Measurements from ENCODE around the gene SHBG. TPM values are rescaled to one million over a fixed set of nuclear protein-coding genes. Genes with fewer than 3 reads are reported as not detected.

SHBG gene
- total and polyA plus RNA-seq, 2 of the 8 experiments (the other 6 are each of a cell fraction or from before 2014, with no cell fraction given), result 1.1 to 1.2 TPM

DNA sequence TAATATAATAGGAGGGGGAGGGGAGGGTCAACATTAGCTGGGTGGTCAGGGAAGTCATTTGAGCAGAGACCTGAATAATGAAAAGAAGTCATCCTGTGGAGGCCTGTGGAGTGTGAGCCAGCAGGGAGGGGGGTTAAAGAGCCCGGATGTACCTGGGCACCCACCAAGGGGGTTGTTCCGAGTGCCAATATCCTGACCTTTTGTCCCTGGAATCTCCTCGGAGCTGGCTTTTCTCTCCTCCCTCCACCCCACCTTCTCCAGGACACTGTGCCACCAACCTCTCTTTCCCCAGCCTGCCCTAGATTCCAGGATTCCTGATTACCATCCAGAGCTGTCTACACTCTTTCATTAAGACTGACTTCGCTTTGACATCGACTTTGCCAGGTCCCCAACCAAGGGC, 6.2 kb downstream of the SHBG start:
- H2AFZ ChIP-seq (ENCODE audit: low read length), result 0 out of 2 replicates have a peak overlapping the region, but pooled peaks have one; percentile 16
- H3K79me2 ChIP-seq (ENCODE audit: control insufficient read depth in 1 of 2, insufficient read depth in 2 of 2, low read length in 2 of 2), result no peaks in the 10 kb centered on the region
- FAIRE-seq (no peak), DNase-seq (ENCODE audit: low read depth in 1 of 2, low spot score in 2 of 2) (no peak)
- H4K8ac ChIP-seq (ENCODE audit: extremely low read depth, insufficient read depth, low read length), result no peak overlapping the region
- H3K23ac ChIP-seq (ENCODE audit: insufficient read length), result no peak overlapping the region
- H3K27ac ChIP-seq (ENCODE audit: low read depth, low read length), result no peak overlapping the region
- H2BK20ac ChIP-seq (ENCODE audit: low read length), result peak overlapping the region; percentile 21; the same call in 1 of the 2 replicates
- no peak overlapping the region for H3K56ac ChIP-seq (replicated peaks; ENCODE audit: insufficient read length, low read depth, low read length)
- peak overlapping the region; percentile 55; the same call in 1 of the 2 replicates for H2BK12ac ChIP-seq (ENCODE audit: low read depth, low read length)
- no peak overlapping the region for H3K14ac ChIP-seq (ENCODE audit: insufficient read length)
- POLR2A ChIA-PET (ENCODE audit: partially characterized antibody), result interaction anchor here (1.6 to 79.4 kb wide), 2 partner anchors 9 to 31 kb away, joined by 11 to 2272 read pairs; partner anchors contain the start of genes ATP1B2, SAT2, TP53 and WRAP53
- H3K4me2 ChIP-seq (ENCODE audit: insufficient read depth in 1 of 2, low read depth in 2 of 2, low read length in 2 of 2), result peak overlapping the region in 1 of 2 experiments; percentile 17; a peak in 1 of 4 replicates
- H3K4ac ChIP-seq (replicated peaks; ENCODE audit: insufficient read length, low read depth, low read length), result no peak overlapping the region
- no peak overlapping the region for H4K91ac ChIP-seq (replicated peaks; ENCODE audit: insufficient read length, low read length)
- CTCF ChIA-PET (ENCODE audit: partially characterized antibody), result interaction anchor here (0.6 to 15.7 kb wide), 8 partner anchors 18 to 1087 kb away, joined by 3 to 332 read pairs (median 45); partner anchors contain the start of genes ATP1B2, DNAH2, SOX15 and TP53
- H3K4me3 ChIP-seq (ENCODE audit: extremely low read depth in 1 of 4, insufficient read depth in 2 of 4, low read depth in 3 of 4, low read length in 4 of 4), result no peak overlapping the region
- 0 out of 2 replicates have a peak overlapping the region, but pooled peaks have one; percentile 4 for H3K18ac ChIP-seq (ENCODE audit: extremely low read depth, low read length)
- no peak overlapping the region for H4K5ac ChIP-seq (ENCODE audit: insufficient read length, low read depth, low read length)
- WGBS, 2 experiments (ENCODE audit: extremely low coverage in 1 of 2, insufficient coverage in 1 of 2, insufficient read length in 1 of 2, insufficient replicate concordance in 2 of 2, low coverage in 1 of 2, low lambda C conversion rate in 2 of 2, missing lambda C conversion rate in 1 of 2), result 82% methylated on average over 5 of the region's 5 CpGs; no CpG with 5 or more reads in 1 of the 2 experiments
- H2AK5ac ChIP-seq (ENCODE audit: low read depth, low read length), result no peak overlapping the region
- H3K79me1 ChIP-seq (ENCODE audit: low read depth, low read length), result no peaks in the 10 kb centered on the region
- no peak overlapping the region; the same call in 1 of the 2 replicates for H2BK15ac ChIP-seq (ENCODE audit: low read length)
- no peak overlapping the region for H3K9ac ChIP-seq (replicated peaks in 1 of 4; ENCODE audit: extremely low read depth in 1 of 4, low read depth in 3 of 4, low read length in 3 of 4)
- peaks cover 0 to 9% (median 3%) of the 10 kb centered on the region in 4 experiments; a peak in 3 of 7 replicates for H3K4me1 ChIP-seq (replicated peaks in 1 of 4; ENCODE audit: control insufficient read depth in 3 of 4, insufficient read depth in 4 of 4, low read length in 3 of 4)
- peak overlapping the region; percentile 49; the same call in 1 of the 2 replicates for H2BK5ac ChIP-seq (ENCODE audit: low read depth, low read length)
- no peaks in the 10 kb centered on the region for H4K20me1 ChIP-seq (replicated peaks in 1 of 2; ENCODE audit: control insufficient read depth in 1 of 2, insufficient read depth in 2 of 2, low read length in 2 of 2)
- H2BK120ac ChIP-seq (replicated peaks; ENCODE audit: low read depth, low read length), result no peak overlapping the region
- H3K23me2 ChIP-seq (ENCODE audit: low read depth, low read length), result no peaks in the 10 kb centered on the region
- no peaks in the 10 kb centered on the region for H3K27me3 ChIP-seq (replicated peaks in 1 of 4; ENCODE audit: control insufficient read depth in 3 of 4, extremely low read depth in 1 of 4, insufficient read depth in 3 of 4, low read length in 3 of 4)
- H3K36me3 ChIP-seq (ENCODE audit: control insufficient read depth in 2 of 4, insufficient read depth in 4 of 4, low read length in 3 of 4), result no peaks in the 10 kb centered on the region
- H3K9me3 ChIP-seq (ENCODE audit: insufficient read depth in 2 of 2, low read depth in 1 of 2, low read length in 1 of 2), result no peaks in the 10 kb centered on the region; a peak in 1 of 4 replicates
- no peak for TF ChIP-seq EGR1 (IDR thresholded peaks at IDR 0.05; ENCODE audit: borderline replicate concordance, low read depth, low read length)
- no peak for TF ChIP-seq JUND (IDR thresholded peaks at IDR 0.05; ENCODE audit: low read length)
- TF ChIP-seq EZH2 (IDR thresholded peaks at IDR 0.05; ENCODE audit: low read depth, low read length, severe bottlenecking), result no peak
- TF ChIP-seq POU5F1 (IDR thresholded peaks at IDR 0.05; ENCODE audit: low read depth, low read length), result no peak
- no peak for TF ChIP-seq TCF12 (IDR thresholded peaks at IDR 0.05; ENCODE audit: low read depth, low read length)
- TF ChIP-seq SUZ12 (IDR thresholded peaks at IDR 0.05; ENCODE audit: low read length), result no peak
- no peak for TF ChIP-seq CHD1 (IDR thresholded peaks at IDR 0.05; ENCODE audit: low read depth, low read length)
